Measurements from ENCODE around the gene MRPS14. TPM values are rescaled to one million over a fixed set of nuclear protein-coding genes. Genes with fewer than 3 reads are reported as not detected.
A peak's percentile ranks its signal among the peaks of the same experiment; 100 is the strongest.

MRPS14 gene
- total RNA-seq, 2 experiments from 2014 or later = 35.5 to 49.6 TPM

GRCh38 chr1:174964972-174965361 is 58.3 kb downstream of the MRPS14 start:
- Histone ChIP-seq H3K4me3 (ENCODE audit: low read depth, low read length, poor library complexity, severe bottlenecking) (peak overlapping the region; percentile 63), H3K9me2 (ENCODE audit: insufficient read depth, low read length) (no peaks in the 10 kb centered on the region), H3K36me3 (ENCODE audit: insufficient read depth, low read length) (peaks cover 39% of the 10 kb centered on the region), H4K20me1 (ENCODE audit: insufficient read depth, low read length) (no peaks in the 10 kb centered on the region), H3K79me2 (ENCODE audit: insufficient read depth, low read depth, low read length) (peaks cover 40% of the 10 kb centered on the region; the same call in 1 of the 2 replicates), H3K9me3 (ENCODE audit: low read length) (peaks cover 3% of the 10 kb centered on the region; the same call in 1 of the 2 replicates), H3K27ac (ENCODE audit: low read depth, low read length, poor library complexity, severe bottlenecking) (peak overlapping the region; percentile 93), H3K4me1 (ENCODE audit: insufficient read depth, low read length, poor library complexity, severe bottlenecking) (peaks cover 83% of the 10 kb centered on the region), H2AFZ (ENCODE audit: low read length) (peak overlapping the region; percentile 0; the same call in 1 of the 2 replicates), H3K4me2 (ENCODE audit: low read length) (peak overlapping the region; percentile 83)
- BruUV-seq (replicated peaks) = TSS peak; percentile 29
- ChIA-PET POLR2A (interaction anchor here (0.5 to 7.8 kb wide), 10 partner anchors 11 to 89 kb away, joined by 3 to 61 read pairs (median 6); no protein-coding TSS in a partner anchor), CTCF (ENCODE audit: unreplicated experiment) (interaction anchor here (1.5 kb wide), 1 partner anchor 14 kb away, joined by 3 read pairs; no protein-coding TSS in a partner anchor)
- no peak for TF ChIP-seq CTCF (conservative IDR thresholded peaks at IDR 0.05; ENCODE audit: low read length)
- no peak for TF ChIP-seq EZH2phosphoT487 (IDR thresholded peaks at IDR 0.05; ENCODE audit: borderline replicate concordance, low read depth, low read length)
- intact Hi-C loops (cut with micrococcal nuclease; ENCODE audit: unreplicated experiment) = loop anchor here (2.0 kb wide), 2 partner anchors 14 to 90 kb away; no protein-coding TSS in a partner anchor
- peak; percentile 54 for DNase-seq (ENCODE audit: low spot score)

- intact Hi-C loops (cut with micrococcal nuclease; ENCODE audit: unreplicated experiment) = loop anchor here (2.0 kb wide), 2 partner anchors 14 to 90 kb away; no protein-coding TSS in a partner anchor
Measured at GRCh38 chr1:174964261-174964971, 58.8 kb downstream of the MRPS14 start.

More at GRCh38 chr1:174964261-174964971, 58.8 kb downstream of the MRPS14 start:
- no peak for TF ChIP-seq EZH2phosphoT487 (IDR thresholded peaks at IDR 0.05; ENCODE audit: borderline replicate concordance, low read depth, low read length)
- TF ChIP-seq CTCF (conservative IDR thresholded peaks at IDR 0.05; ENCODE audit: low read length) = no peak
- H3K36me3 ChIP-seq (ENCODE audit: insufficient read depth, low read length) = peaks cover 39% of the 10 kb centered on the region
- no peaks in the 10 kb centered on the region for H4K20me1 ChIP-seq (ENCODE audit: insufficient read depth, low read length)
- no peaks in the 10 kb centered on the region for H3K9me2 ChIP-seq (ENCODE audit: insufficient read depth, low read length)
- peak overlapping the region; percentile 93 for H3K27ac ChIP-seq (ENCODE audit: low read depth, low read length, poor library complexity, severe bottlenecking)
- ChIA-PET POLR2A (interaction anchor here (0.7 to 7.8 kb wide), 10 partner anchors 8 to 165 kb away, joined by 3 to 61 read pairs (median 4); partner anchors contain the start of gene CACYBP), CTCF (ENCODE audit: unreplicated experiment) (interaction anchor here (0.8 kb wide), 1 partner anchor 11 kb away, joined by 4 read pairs; no protein-coding TSS in a partner anchor)
- peaks cover 40% of the 10 kb centered on the region; the same call in 1 of the 2 replicates for H3K79me2 ChIP-seq (ENCODE audit: insufficient read depth, low read depth, low read length)
- DNase-seq (ENCODE audit: low spot score) = peak; percentile 78
- H3K4me1 ChIP-seq (ENCODE audit: insufficient read depth, low read length, poor library complexity, severe bottlenecking) = peaks cover 79% of the 10 kb centered on the region
- H3K9me3 ChIP-seq (ENCODE audit: low read length) = peaks cover 3% of the 10 kb centered on the region; the same call in 1 of the 2 replicates
- peak overlapping the region; percentile 19; the same call in 1 of the 2 replicates for H2AFZ ChIP-seq (ENCODE audit: low read length)
- H3K4me3 ChIP-seq (ENCODE audit: low read depth, low read length, poor library complexity, severe bottlenecking) = peak overlapping the region; percentile 63
- H3K4me2 ChIP-seq (ENCODE audit: low read length) = peak overlapping the region; percentile 83
- BruUV-seq (replicated peaks) = no TSS peak

Data from OCI-LY7 (cell line).